VCaP (cell line): ENCODE data around the gene CTNNA2.
"Not testable (repeated sequence)": the region's sequence is repeated elsewhere in the genome, so short reads cannot be mapped to it uniquely, and the experiment has no call there.

Source experiments
- H3K27ac ChIP-seq: fragments of 450-650 bp; 2 replicates; pipeline ENCODE4 v1.5.1; 2017
- CTCF ChIP-seq: fragments of 450-650 bp; conservative IDR thresholded peaks from 2 replicates; pipeline ENCODE4 v1.5.1; 2017; ENCODE audit warnings: mild to moderate bottlenecking, moderate library complexity

Gene CTNNA2

GRCh38 chr2:80022018-80022417 is 509.2 kb downstream of the CTNNA2 start:
- H3K27ac ChIP-seq = no peak overlapping the region
- no peak for TF ChIP-seq CTCF

- no peak for TF ChIP-seq CTCF
- no peak overlapping the region for H3K27ac ChIP-seq
Measured at GRCh38 chr2:80026040-80026729, 513.3 kb downstream of the CTNNA2 start.

- TF ChIP-seq CTCF = no peak
- no peak overlapping the region for H3K27ac ChIP-seq
Measured at GRCh38 chr2:80028051-80028450, 515.2 kb downstream of the CTNNA2 start.

GRCh38 chr2:80028584-80028983 is 515.7 kb downstream of the CTNNA2 start:
- no peak for TF ChIP-seq CTCF

GRCh38 chr2:80030135-80030534 is 517.3 kb downstream of the CTNNA2 start:
- TF ChIP-seq CTCF = no peak

More at GRCh38 chr2:80028584-80028983, 515.7 kb downstream of the CTNNA2 start:
- H3K27ac ChIP-seq = no peak overlapping the region

GRCh38 chr2:80032684-80033083 is 519.8 kb downstream of the CTNNA2 start:
- H3K27ac ChIP-seq = not testable (repeated sequence)

More at GRCh38 chr2:80030135-80030534, 517.3 kb downstream of the CTNNA2 start:
- H3K27ac ChIP-seq = no peak overlapping the region

- no peak overlapping the region for H3K27ac ChIP-seq
- no peak for TF ChIP-seq CTCF
Measured at GRCh38 chr2:80035749-80036285, 523.0 kb downstream of the CTNNA2 start.

GRCh38 chr2:80037310-80037709 is 524.5 kb downstream of the CTNNA2 start:
- H3K27ac ChIP-seq = no peak overlapping the region
- no peak for TF ChIP-seq CTCF
